Measurements from ENCODE around the gene ATG9B.

GRCh38 chr7:151035902-151036301, 11.6 kb upstream of the ATG9B start:
- TF ChIP-seq POLR2A (IDR thresholded peaks at IDR 0.05; ENCODE audit: low read depth, low read length) (no peak), CTCF (IDR thresholded peaks at IDR 0.05; ENCODE audit: extremely low read depth in 1 of 2, insufficient read depth in 1 of 2, low read depth in 1 of 2, low read length in 2 of 2) (no peak), EZH2 (IDR thresholded peaks at IDR 0.05; ENCODE audit: borderline replicate concordance, low read depth, low read length, severe bottlenecking) (no peak), POLR2AphosphoS5 (IDR thresholded peaks at IDR 0.05; ENCODE audit: insufficient read depth, low read depth, low read length) (no peak), GATA2 (IDR thresholded peaks at IDR 0.05; ENCODE audit: insufficient read depth, insufficient read length, low read depth, low read length) (no peak), MYC (IDR thresholded peaks at IDR 0.05; ENCODE audit: low read depth, low read length) (no peak)
- TF ChIP-seq, protein P1, sequence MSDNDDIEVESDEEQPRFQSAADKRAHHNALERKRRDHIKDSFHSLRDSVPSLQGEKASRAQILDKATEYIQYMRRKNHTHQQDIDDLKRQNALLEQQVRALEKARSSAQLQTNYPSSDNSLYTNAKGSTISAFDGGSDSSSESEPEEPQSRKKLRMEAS (IDR thresholded peaks at IDR 0.05; ENCODE audit: insufficient read depth, insufficient read length), result no peak
